Measurements from ENCODE around the gene OR8D4. TPM values are rescaled to one million over a fixed set of nuclear protein-coding genes. Genes with fewer than 3 reads are reported as not detected.

The OR8D4 gene
- total and polyA plus RNA-seq, 2 donors (not counting 1 experiment from before 2014, with no cell fraction given): not detected

GRCh38 chr11:123924027-123924426, 22.1 kb downstream of the OR8D4 start:
- no peaks in the 10 kb centered on the region for H4K20me1 ChIP-seq (ENCODE audit: control insufficient read depth, insufficient read depth, low read length, poor library complexity, severe bottlenecking)
- H3K4me2 ChIP-seq (replicated peaks; ENCODE audit: low read depth, low read length, poor library complexity, severe bottlenecking): no peak overlapping the region
- no peak for TF ChIP-seq CTCF (IDR thresholded peaks at IDR 0.05)
- TF ChIP-seq EZH2 (IDR thresholded peaks at IDR 0.05; ENCODE audit: borderline replicate concordance, insufficient read depth, low read depth, low read length, poor library complexity, severe bottlenecking): no peak
- POLR2A ChIA-PET: no interaction called here
- no peak overlapping the region for H2AFZ ChIP-seq (ENCODE audit: insufficient read depth, low read depth, low read length, poor library complexity, severe bottlenecking)
- no peaks in the 10 kb centered on the region for H3K36me3 ChIP-seq (replicated peaks in 1 of 2; ENCODE audit: control extremely low read depth in 1 of 2, control insufficient read depth in 1 of 2, extremely low read depth in 1 of 2, insufficient read depth in 2 of 2, low read length in 1 of 2)
- CTCF ChIA-PET: no interaction called here
- ATAC-seq (ENCODE audit: low read depth) (no peak), DNase-seq (no peak)
- no peaks in the 10 kb centered on the region for H3K79me2 ChIP-seq (ENCODE audit: control insufficient read depth, insufficient read depth, low read length)
- no peaks in the 10 kb centered on the region for H3K9me3 ChIP-seq (ENCODE audit: control extremely low read depth in 1 of 3, control insufficient read depth in 2 of 3, insufficient read depth in 1 of 3, low read length in 2 of 3)
- no CpG with 5 or more reads among the region's 1 CpG for WGBS (ENCODE audit: insufficient coverage)
- H3K27me3 ChIP-seq (replicated peaks in 1 of 4; ENCODE audit: control extremely low read depth in 1 of 4, control insufficient read depth in 3 of 4, insufficient read depth in 4 of 4, low read length in 3 of 4): no peaks in the 10 kb centered on the region
- intact Hi-C loops (cut with micrococcal nuclease): no loop called here
- Mint-ChIP-seq H3K9me3 (ENCODE audit: insufficient read depth) (no peaks in the 10 kb centered on the region), H3K4me3 (no peak overlapping the region), H3K4me1 (no peaks in the 10 kb centered on the region), H3K27ac (no peak overlapping the region), H3K27me3 (no peaks in the 10 kb centered on the region)
- no peaks in the 10 kb centered on the region for H3K4me1 ChIP-seq (ENCODE audit: control insufficient read depth in 2 of 2, insufficient read depth in 2 of 2, low read length in 2 of 2)
- H3K4me3 ChIP-seq (ENCODE audit: control extremely low read depth in 1 of 5, extremely low read depth in 1 of 5, insufficient read depth in 1 of 5, low read depth in 2 of 5, low read length in 4 of 5): no peak overlapping the region
- H3K27ac ChIP-seq (ENCODE audit: low read length in 2 of 2): no peak overlapping the region
- H3K9ac ChIP-seq (ENCODE audit: low read length): no peak overlapping the region

GRCh38 chr11:123939317-123939716, 37.4 kb downstream of the OR8D4 start, which contains the start of gene OR4D5:
Gene OR4D5 (plus strand): TSS chr11:123939617. CDS start chr11:123939617, 0 bp downstream.
- Histone ChIP-seq H4K20me1 (ENCODE audit: control insufficient read depth, insufficient read depth, low read length, poor library complexity, severe bottlenecking) (no peaks in the 10 kb centered on the region), H3K9me3 (ENCODE audit: control extremely low read depth in 1 of 3, control insufficient read depth in 2 of 3, insufficient read depth in 1 of 3, low read length in 2 of 3) (no peaks in the 10 kb centered on the region), H3K36me3 (replicated peaks in 1 of 2; ENCODE audit: control extremely low read depth in 1 of 2, control insufficient read depth in 1 of 2, extremely low read depth in 1 of 2, insufficient read depth in 2 of 2, low read length in 1 of 2) (no peaks in the 10 kb centered on the region), H3K9ac (ENCODE audit: low read length) (no peak within 1 kb of the TSS), H3K4me1 (ENCODE audit: control insufficient read depth in 2 of 2, insufficient read depth in 2 of 2, low read length in 2 of 2) (no peaks in the 10 kb centered on the region), H3K27ac (ENCODE audit: low read length in 2 of 2) (no peak within 1 kb of the TSS), H3K4me3 (ENCODE audit: control extremely low read depth in 1 of 5, extremely low read depth in 1 of 5, insufficient read depth in 1 of 5, low read depth in 2 of 5, low read length in 4 of 5) (no peak within 1 kb of the TSS), H2AFZ (ENCODE audit: insufficient read depth, low read depth, low read length, poor library complexity, severe bottlenecking) (no peak within 1 kb of the TSS), H3K27me3 (replicated peaks in 1 of 4; ENCODE audit: control extremely low read depth in 1 of 4, control insufficient read depth in 3 of 4, insufficient read depth in 4 of 4, low read length in 3 of 4) (no peaks in the 10 kb centered on the region), H3K79me2 (ENCODE audit: control insufficient read depth, insufficient read depth, low read length) (no peaks in the 10 kb centered on the region), H3K4me2 (replicated peaks; ENCODE audit: low read depth, low read length, poor library complexity, severe bottlenecking) (no peak within 1 kb of the TSS)
- Mint-ChIP-seq H3K9me3 (ENCODE audit: insufficient read depth) (no peaks in the 10 kb centered on the region), H3K27me3 (no peaks in the 10 kb centered on the region), H3K4me1 (no peaks in the 10 kb centered on the region), H3K4me3 (no peak within 1 kb of the TSS), H3K27ac (no peak within 1 kb of the TSS)
- ChIA-PET CTCF (no interaction called here), POLR2A (no interaction called here)
- ATAC-seq (ENCODE audit: low read depth) (no peak), DNase-seq (no peak)
- TF ChIP-seq CTCF (IDR thresholded peaks at IDR 0.05) (no peak), EZH2 (IDR thresholded peaks at IDR 0.05; ENCODE audit: borderline replicate concordance, insufficient read depth, low read depth, low read length, poor library complexity, severe bottlenecking) (no peak)
- intact Hi-C loops (cut with micrococcal nuclease): no loop called here
- no CpG with 5 or more reads among the region's 1 CpG for WGBS (ENCODE audit: insufficient coverage)
